AG09319 (cell line): Measurements from ENCODE around the gene CEP350.

Experiments used
- DNase-seq: peaks from one replicate; pipeline ENCODE4 v3.0.0-alpha.2; 2010; ENCODE audit warnings: low read depth; ENCODE audit errors: extremely low read depth
- CTCF ChIP-seq: IDR thresholded peaks from 2 replicates; pipeline ENCODE4 v1.5.1; 2011; ENCODE audit warnings: low read depth, mild to moderate bottlenecking, inconsistent platforms, low read length, moderate library complexity

CEP350 gene

GRCh38 chr1:179933219-179933618 lies 21.4 kb upstream of the CEP350 start:
- no peak for TF ChIP-seq CTCF
- DNase-seq: no peak

- DNase-seq: no peak
- no peak for TF ChIP-seq CTCF
Observed at GRCh38 chr1:179935909-179936496, 18.6 kb upstream of the CEP350 start.

GRCh38 chr1:179937668-179938254 lies 16.8 kb upstream of the CEP350 start:
- no peak for DNase-seq
- TF ChIP-seq CTCF: no peak

GRCh38 chr1:179938752-179939151 lies 15.9 kb upstream of the CEP350 start:
- DNase-seq: no peak
- no peak for TF ChIP-seq CTCF

GRCh38 chr1:179939941-179940340 lies 14.7 kb upstream of the CEP350 start:
- no peak for TF ChIP-seq CTCF
- no peak for DNase-seq

GRCh38 chr1:179941454-179941853 lies 13.2 kb upstream of the CEP350 start:
- TF ChIP-seq CTCF: no peak
- no peak for DNase-seq

GRCh38 chr1:179950651-179951050 lies 4.0 kb upstream of the CEP350 start:
- DNase-seq: no peak
- no peak for TF ChIP-seq CTCF
